PC-3 (cell line): ENCODE measurements around the gene PIGZ. TPM values are rescaled to one million over a fixed set of nuclear protein-coding genes. Genes with fewer than 3 reads are reported as not detected.

ENCODE experiments used
- ATAC-seq: fragments of 200-7000 bp; cut with Tn5 transposase; 2 replicates; pipeline ENCODE4 v1.9.1; 2020; ENCODE audit warnings: mild to moderate bottlenecking, moderate library complexity
- BruUV-seq: library from RNA; stranded (reverse); fragments of 400-500 nt; replicated peaks from 2 replicates; lab custom pipeline; 2021; lab: Mats Ljungman, UMichigan
- CTCF ChIA-PET: fragments of 300-600 bp; sonication (Branson Sonifier 250); formaldehyde crosslinking; loops from one replicate; lab custom pipeline; 2022; ENCODE audit warnings: antibody characterized with exemption; lab: Charles Lee
- POLR2A ChIA-PET: fragments of 300-600 bp; sonication (Branson Sonifier 250); formaldehyde crosslinking; loops from one replicate; lab custom pipeline; 2022; ENCODE audit warnings: antibody characterized with exemption; ENCODE audit not compliant: unreplicated experiment; lab: Charles Lee
- DNase-seq: peaks from one replicate; pipeline ENCODE4 v3.0.0-alpha.2; 2015
- H2AFZ ChIP-seq: fragments of 300-600 bp; sonication (generic); 2 replicates; pipeline ENCODE4 v1.6.0; 2016; ENCODE audit warnings: antibody characterized with exemption, low read length
- H3F3A ChIP-seq: fragments of 300-600 bp; sonication (generic); one replicate; pipeline ENCODE4 v1.6.0; 2017; ENCODE audit warnings: antibody characterized with exemption, low read length, control low read depth, mild to moderate bottlenecking; ENCODE audit not compliant: unreplicated experiment
- H3K27ac ChIP-seq: fragments of 300-600 bp; sonication (generic); 2 replicates; pipeline ENCODE4 v1.5.1; 2016; ENCODE audit warnings: mild to moderate bottlenecking, low read length
- H3K27me3 ChIP-seq: fragments of 300-600 bp; sonication (generic); 2 replicates; pipeline ENCODE4 v1.6.1; 2016; ENCODE audit warnings: low read length, mixed read lengths
- H3K36me3 ChIP-seq: fragments of 300-600 bp; sonication (generic); 2 replicates; pipeline ENCODE4 v1.6.1; 2016; ENCODE audit warnings: low read depth, mixed run types, low read length, mixed read lengths
- H3K4me1 ChIP-seq: fragments of 300-600 bp; sonication (generic); 2 replicates; pipeline ENCODE4 v1.5.1; 2016; ENCODE audit warnings: low read length; ENCODE audit not compliant: insufficient read depth
- H3K4me2 ChIP-seq: fragments of 300-600 bp; sonication (generic); 2 replicates; pipeline ENCODE4 v1.6.0; 2016; ENCODE audit warnings: low read length
- H3K4me3 ChIP-seq: fragments of 300-600 bp; sonication (generic); 2 replicates; pipeline ENCODE4 v1.5.1; 2016; ENCODE audit warnings: mild to moderate bottlenecking, low read length, mixed read lengths
- H3K79me2 ChIP-seq: fragments of 300-600 bp; sonication (generic); 2 replicates; pipeline ENCODE4 v1.6.1; 2017; ENCODE audit warnings: low read length, mixed read lengths
- H3K9ac ChIP-seq: fragments of 300-600 bp; sonication (generic); 2 replicates; pipeline ENCODE4 v1.6.0; 2016; ENCODE audit warnings: mild to moderate bottlenecking, low read length
- H3K9me2 ChIP-seq: fragments of 300-600 bp; sonication (generic); replicated peaks from 2 replicates; pipeline ENCODE4 v1.6.1; 2016; ENCODE audit warnings: mixed run types, low read length, mixed read lengths
- H3K9me3 ChIP-seq: fragments of 300-600 bp; sonication (generic); 2 replicates; pipeline ENCODE4 v1.6.1; 2016; ENCODE audit warnings: low read length, mixed read lengths
- H4K20me1 ChIP-seq: fragments of 300-600 bp; sonication (generic); 2 replicates; pipeline ENCODE4 v1.6.1; 2016; ENCODE audit warnings: low read length, mixed read lengths
- CTCF ChIP-seq: fragments of 300-600 bp; sonication (generic); conservative IDR thresholded peaks from 2 replicates; pipeline ENCODE4 v1.5.1; 2017; ENCODE audit warnings: antibody characterized with exemption, low read depth, mild to moderate bottlenecking, low read length
- EZH2 ChIP-seq: fragments of 300-600 bp; sonication (generic); IDR thresholded peaks from one replicate; pipeline ENCODE4 v1.6.1; 2017; ENCODE audit warnings: antibody characterized with exemption, mild to moderate bottlenecking, low read length; ENCODE audit not compliant: unreplicated experiment
- EZH2phosphoT487 ChIP-seq: fragments of 300-600 bp; sonication (generic); IDR thresholded peaks from 2 replicates; pipeline ENCODE4 v1.6.1; 2018; ENCODE audit warnings: mild to moderate bottlenecking, antibody characterized with exemption, low read length, borderline replicate concordance
- intact Hi-C: fragments of 100-400 bp; cut with micrococcal nuclease; formaldehyde crosslinking; loops from 2 replicates; pipeline ENCODE4 v1.9.0; 2023
- total RNA-seq: library from RNA; depleted of rRNA; stranded (reverse); fragments of >200 nt; gene quantifications from 2 replicates; pipeline ENCODE4 v1.2.3, GENCODE V29; 2014

PIGZ gene
- total RNA-seq, 1 experiment from 2014 or later = 1.6 TPM

GRCh38 chr3:196941729-196942225, 26.9 kb downstream of the PIGZ start:
- peaks cover 3% of the 10 kb centered on the region for H3F3A ChIP-seq
- peaks cover 34% of the 10 kb centered on the region for H3K36me3 ChIP-seq
- H3K9me2 ChIP-seq = no peaks in the 10 kb centered on the region
- intact Hi-C loops = no loop called here
- H3K27ac ChIP-seq = peak overlapping the region; percentile 84
- H3K4me3 ChIP-seq = peak overlapping the region; percentile 95
- ChIA-PET CTCF (interaction anchor here (0.5 kb wide), 1 partner anchor 915 kb away, joined by 4 read pairs; no protein-coding TSS in a partner anchor), POLR2A (interaction anchor here (0.6 to 0.7 kb wide), 2 partner anchors 72 to 226 kb away, joined by 3 to 5 read pairs; no protein-coding TSS in a partner anchor)
- ATAC-seq (peak; percentile 54), DNase-seq (peak; percentile 39)
- peaks cover 13% of the 10 kb centered on the region for H3K4me1 ChIP-seq
- H3K4me2 ChIP-seq = peak overlapping the region; percentile 99
- peaks cover 67% of the 10 kb centered on the region for H3K79me2 ChIP-seq
- no peaks in the 10 kb centered on the region for H3K27me3 ChIP-seq
- peak overlapping the region; percentile 97 for H3K9ac ChIP-seq
- TSS peak; percentile 80 for BruUV-seq
- H4K20me1 ChIP-seq = peaks cover 6% of the 10 kb centered on the region; the same call in 1 of the 2 replicates
- H3K9me3 ChIP-seq = no peaks in the 10 kb centered on the region
- peak overlapping the region; percentile 90 for H2AFZ ChIP-seq
- TF ChIP-seq EZH2 = no peak
- TF ChIP-seq EZH2phosphoT487 = no peak
- no peak for TF ChIP-seq CTCF

- ATAC-seq = no peak
- CTCF ChIA-PET = no interaction called here
- TF ChIP-seq EZH2phosphoT487 (no peak), CTCF (no peak), EZH2 (no peak)
Observed at GRCh38 chr3:196938576-196938975, 30.1 kb downstream of the PIGZ start.

GRCh38 chr3:196938124-196938523, 30.5 kb downstream of the PIGZ start:
- BruUV-seq = no TSS peak
- H3K9me3 ChIP-seq = no peaks in the 10 kb centered on the region
- H2AFZ ChIP-seq = no peak overlapping the region
- TF ChIP-seq CTCF = no peak
- no peak for TF ChIP-seq EZH2
- no peak for TF ChIP-seq EZH2phosphoT487
- no peaks in the 10 kb centered on the region for H3K9me2 ChIP-seq
- ChIA-PET CTCF (no interaction called here), POLR2A (no interaction called here)
- no peak overlapping the region for H3K27ac ChIP-seq
- ATAC-seq = no peak
- no peak for DNase-seq
- H3K4me3 ChIP-seq = no peak overlapping the region
- no peak overlapping the region for H3K4me2 ChIP-seq
- H3K4me1 ChIP-seq = peaks cover 8% of the 10 kb centered on the region
- no peaks in the 10 kb centered on the region for H3K27me3 ChIP-seq
- peaks cover 53% of the 10 kb centered on the region for H3K79me2 ChIP-seq
- peaks cover 10% of the 10 kb centered on the region for H3F3A ChIP-seq
- peaks cover 6% of the 10 kb centered on the region; the same call in 1 of the 2 replicates for H4K20me1 ChIP-seq
- H3K36me3 ChIP-seq = peaks cover 60% of the 10 kb centered on the region
- no peak overlapping the region for H3K9ac ChIP-seq
- intact Hi-C loops = loop anchor here (10.0 kb wide), 1 partner anchor 193 kb away; no protein-coding TSS in a partner anchor

More at GRCh38 chr3:196938576-196938975, 30.1 kb downstream of the PIGZ start:
- no peak overlapping the region for H3K27ac ChIP-seq
- DNase-seq = no peak
- H3K4me1 ChIP-seq = peaks cover 10% of the 10 kb centered on the region
- H3K79me2 ChIP-seq = peaks cover 58% of the 10 kb centered on the region
- H3F3A ChIP-seq = peaks cover 10% of the 10 kb centered on the region
- POLR2A ChIA-PET = no interaction called here
- no peaks in the 10 kb centered on the region for H3K9me2 ChIP-seq
- peaks cover 57% of the 10 kb centered on the region for H3K36me3 ChIP-seq
- H2AFZ ChIP-seq = no peak overlapping the region
- H3K27me3 ChIP-seq = no peaks in the 10 kb centered on the region
- no peaks in the 10 kb centered on the region for H3K9me3 ChIP-seq
- intact Hi-C loops = loop anchor here (10.0 kb wide), 1 partner anchor 194 kb away; no protein-coding TSS in a partner anchor
- no peak overlapping the region for H3K9ac ChIP-seq
- no peak overlapping the region for H3K4me3 ChIP-seq
- H3K4me2 ChIP-seq = no peak overlapping the region
- H4K20me1 ChIP-seq = peaks cover 6% of the 10 kb centered on the region; the same call in 1 of the 2 replicates
- BruUV-seq = no TSS peak
